Fibroblast of lung (primary cell): ENCODE measurements around the gene EXOSC7.

Source experiments
- CTCF ChIP-seq, 2 donors: IDR thresholded peaks in 1 of 2; conservative IDR thresholded peaks in 1 of 2; 1 replicate in 1 of 2; 2 replicates in 1 of 2; pipeline ENCODE4 v1.5.1; 2011 to 2012; ENCODE audit warnings: low read length in 2 of 2, control low read depth in 1 of 2, inconsistent platforms in 1 of 2, low read depth in 1 of 2, mild to moderate bottlenecking in 1 of 2
- EZH2 ChIP-seq: IDR thresholded peaks from 2 replicates; pipeline ENCODE4 v1.5.1; 2012; ENCODE audit warnings: low read length, control low read depth, mild to moderate bottlenecking; ENCODE audit errors: missing control alignments

DNA sequence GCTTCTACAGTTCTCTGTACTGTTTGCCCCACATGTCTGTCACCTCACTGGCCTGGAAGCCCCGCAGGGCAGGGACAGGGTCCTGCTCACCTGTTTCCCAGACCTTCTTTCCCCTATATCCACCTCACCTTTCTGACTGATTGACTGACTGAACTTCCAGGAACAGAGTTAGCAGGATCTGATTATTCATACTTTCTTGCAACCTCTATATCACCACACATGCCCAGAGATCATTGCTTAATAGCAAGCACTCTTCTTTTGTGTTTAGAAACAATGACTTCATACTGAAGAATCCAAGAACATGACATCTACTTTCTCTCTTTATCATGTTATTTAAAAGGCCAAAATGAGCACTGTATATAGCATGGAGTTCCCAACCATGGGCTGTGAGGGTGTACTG, 32.1 kb downstream of the EXOSC7 start:
- no peak for TF ChIP-seq CTCF (conservative IDR thresholded peaks at IDR 0.05 in 1 of 2, IDR thresholded peaks at IDR 0.05 in 1 of 2; ENCODE audit: low read depth in 1 of 2, low read length in 2 of 2)
- no peak for TF ChIP-seq EZH2
